ENCODE results near the gene SMYD4. TPM values are rescaled to one million over a fixed set of nuclear protein-coding genes. Genes with fewer than 3 reads are reported as not detected.
A peak's percentile ranks its signal among the peaks of the same experiment; 100 is the strongest.

SMYD4 gene
- polyA plus RNA-seq, 1 experiment = 4.5 TPM

DNA sequence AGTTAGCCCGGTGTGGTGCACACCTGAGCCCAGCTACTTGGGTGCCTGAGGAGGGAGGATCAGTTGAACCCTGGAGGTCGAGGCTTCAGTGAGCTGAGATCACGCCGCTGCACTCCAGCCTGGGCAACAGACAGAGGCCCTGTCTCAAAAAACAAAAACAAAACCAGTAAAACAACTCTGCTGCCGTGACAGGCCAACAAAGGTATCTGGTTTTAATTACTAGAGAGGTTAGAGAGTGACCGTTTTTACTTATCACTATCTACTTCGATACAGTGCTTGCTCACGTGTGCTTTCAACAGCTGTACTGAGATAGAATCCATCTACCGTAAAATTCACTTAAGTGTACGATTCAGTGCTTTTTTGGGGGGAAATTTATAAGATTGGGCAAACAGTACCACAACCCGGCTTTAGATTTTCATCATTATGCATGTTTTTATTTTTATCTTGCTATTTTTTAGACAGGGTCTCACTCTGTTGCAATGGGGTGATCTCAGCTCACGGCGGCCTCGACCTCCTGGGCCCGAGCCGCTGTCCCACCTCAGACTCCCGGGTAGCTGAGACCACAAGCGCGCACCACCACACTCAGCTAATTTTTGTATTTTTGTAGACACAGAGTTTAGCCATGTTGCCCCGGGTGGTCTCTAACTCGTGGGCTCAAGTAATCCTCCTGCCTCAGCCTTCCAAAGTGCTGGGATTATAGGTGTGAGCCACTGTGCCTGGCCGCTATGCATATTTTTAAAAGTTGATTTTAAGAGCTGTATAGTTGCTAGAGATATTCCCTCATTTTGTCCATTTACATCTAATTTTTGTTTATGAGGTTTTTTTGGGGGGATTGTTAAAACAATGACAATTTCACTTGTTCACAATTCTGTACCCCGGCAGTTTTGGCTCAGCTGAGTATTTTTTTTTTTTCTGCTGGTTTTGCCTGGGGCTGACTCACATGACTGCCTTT lies 36.9 kb downstream of the SMYD4 start:
- H3K4me3 ChIP-seq (ENCODE audit: low read depth, low read length) = no peak overlapping the region
- CTCF ChIA-PET = interaction anchor here (0.7 to 1.3 kb wide), 2 partner anchors 9 to 71 kb away, joined by 3 to 5 read pairs; no protein-coding TSS in a partner anchor
- POLR2A ChIA-PET = no interaction called here
- TF ChIP-seq, protein P1, sequence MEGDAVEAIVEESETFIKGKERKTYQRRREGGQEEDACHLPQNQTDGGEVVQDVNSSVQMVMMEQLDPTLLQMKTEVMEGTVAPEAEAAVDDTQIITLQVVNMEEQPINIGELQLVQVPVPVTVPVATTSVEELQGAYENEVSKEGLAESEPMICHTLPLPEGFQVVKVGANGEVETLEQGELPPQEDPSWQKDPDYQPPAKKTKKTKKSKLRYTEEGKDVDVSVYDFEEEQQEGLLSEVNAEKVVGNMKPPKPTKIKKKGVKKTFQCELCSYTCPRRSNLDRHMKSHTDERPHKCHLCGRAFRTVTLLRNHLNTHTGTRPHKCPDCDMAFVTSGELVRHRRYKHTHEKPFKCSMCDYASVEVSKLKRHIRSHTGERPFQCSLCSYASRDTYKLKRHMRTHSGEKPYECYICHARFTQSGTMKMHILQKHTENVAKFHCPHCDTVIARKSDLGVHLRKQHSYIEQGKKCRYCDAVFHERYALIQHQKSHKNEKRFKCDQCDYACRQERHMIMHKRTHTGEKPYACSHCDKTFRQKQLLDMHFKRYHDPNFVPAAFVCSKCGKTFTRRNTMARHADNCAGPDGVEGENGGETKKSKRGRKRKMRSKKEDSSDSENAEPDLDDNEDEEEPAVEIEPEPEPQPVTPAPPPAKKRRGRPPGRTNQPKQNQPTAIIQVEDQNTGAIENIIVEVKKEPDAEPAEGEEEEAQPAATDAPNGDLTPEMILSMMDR (IDR thresholded peaks at IDR 0.05; ENCODE audit: insufficient read depth, low read depth, low read length) = no peak
- no peaks in the 10 kb centered on the region for H3K27me3 ChIP-seq (ENCODE audit: control insufficient read depth, insufficient read depth, low read length)
- DNase-seq (ENCODE audit: low read depth) = no peak
- H3K36me3 ChIP-seq (ENCODE audit: control insufficient read depth, insufficient read depth, low read length) = no peaks in the 10 kb centered on the region

DNA sequence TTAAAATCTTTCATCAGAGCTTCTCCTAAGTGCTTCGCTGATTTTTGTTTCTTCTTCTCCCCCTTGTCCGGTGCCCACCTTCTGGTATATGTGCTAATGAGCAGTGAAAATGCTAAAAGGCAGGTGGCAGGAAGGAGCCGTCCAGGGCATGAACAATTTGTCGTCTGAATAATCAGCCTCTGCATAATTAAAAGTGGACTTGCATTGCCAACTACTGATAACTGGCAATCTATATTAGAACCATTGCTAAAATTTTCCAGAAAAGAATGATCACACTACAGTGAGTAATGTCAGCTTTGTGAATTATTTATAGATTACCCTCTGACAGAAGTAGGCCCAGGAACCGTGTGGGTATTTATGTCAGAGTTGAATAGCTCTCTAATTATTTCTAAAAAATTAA lies 39.8 kb downstream of the SMYD4 start:
- DNase-seq (ENCODE audit: low read depth) = no peak
- Histone ChIP-seq H3K4me3 (ENCODE audit: low read depth, low read length) (no peak overlapping the region), H3K27me3 (ENCODE audit: control insufficient read depth, insufficient read depth, low read length) (no peaks in the 10 kb centered on the region), H3K36me3 (ENCODE audit: control insufficient read depth, insufficient read depth, low read length) (peaks cover 2% of the 10 kb centered on the region; the same call in 1 of the 2 replicates)
- TF ChIP-seq, protein P1 (IDR thresholded peaks at IDR 0.05; ENCODE audit: insufficient read depth, low read depth, low read length) = no peak
- ChIA-PET POLR2A (no interaction called here), CTCF (interaction anchor here (0.8 to 1.0 kb wide), 2 partner anchors 10 to 39 kb away, joined by 3 to 6 read pairs; partner anchors contain the start of gene SMYD4)

DNA sequence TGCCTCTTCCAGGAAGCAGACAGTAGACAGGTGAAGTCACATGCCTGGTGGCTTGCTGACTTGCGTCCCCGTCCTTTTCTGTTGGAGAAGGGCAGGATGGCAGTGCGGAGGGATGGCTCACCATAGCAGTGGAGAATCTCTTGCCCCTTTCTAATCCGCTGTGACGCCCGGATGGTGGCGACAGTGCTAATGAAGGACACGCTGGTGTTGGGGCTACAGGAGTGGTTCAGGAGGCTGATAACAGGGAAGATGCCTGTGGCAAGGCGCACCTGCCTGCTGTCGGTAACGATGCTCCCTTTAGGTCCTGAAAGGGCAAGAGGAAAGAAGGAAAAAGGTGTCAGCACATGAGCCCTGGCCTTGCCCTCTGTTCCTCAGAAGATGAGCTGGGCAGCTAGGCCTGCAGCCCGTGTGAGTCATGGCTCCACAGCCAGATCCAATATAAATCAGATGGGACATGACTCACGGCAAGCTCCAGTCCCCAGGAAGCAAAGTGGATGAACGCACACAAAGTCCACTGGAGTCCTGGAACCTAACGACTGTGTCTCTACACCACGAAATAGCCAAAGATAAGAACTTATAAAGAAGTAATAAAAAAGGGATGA lies 42.3 kb downstream of the SMYD4 start:
- H3K27me3 ChIP-seq (ENCODE audit: control insufficient read depth, insufficient read depth, low read length) = no peaks in the 10 kb centered on the region
- no peak overlapping the region for H3K4me3 ChIP-seq (ENCODE audit: low read depth, low read length)
- CTCF ChIA-PET = interaction anchor here (1.1 to 14.2 kb wide), 3 partner anchors 70 to 138 kb away, joined by 4 to 224 read pairs (median 4); partner anchors contain the start of gene RILP
- POLR2A ChIA-PET = interaction anchor here (0.7 to 1.0 kb wide), 2 partner anchors 70 to 73 kb away, joined by 3 to 6 read pairs; no protein-coding TSS in a partner anchor
- peaks cover 3% of the 10 kb centered on the region; the same call in 1 of the 2 replicates for H3K36me3 ChIP-seq (ENCODE audit: control insufficient read depth, insufficient read depth, low read length)
- TF ChIP-seq, protein P1 (IDR thresholded peaks at IDR 0.05; ENCODE audit: insufficient read depth, low read depth, low read length) = no peak
- peak; percentile 77 for DNase-seq (ENCODE audit: low read depth)

GRCh38 chr17:1786708-1787107 lies 43.0 kb downstream of the SMYD4 start:
- Histone ChIP-seq H3K36me3 (ENCODE audit: control insufficient read depth, insufficient read depth, low read length) (peaks cover 4% of the 10 kb centered on the region; the same call in 1 of the 2 replicates), H3K27me3 (ENCODE audit: control insufficient read depth, insufficient read depth, low read length) (no peaks in the 10 kb centered on the region), H3K4me3 (ENCODE audit: low read depth, low read length) (no peak overlapping the region)
- TF ChIP-seq, protein P1 (IDR thresholded peaks at IDR 0.05; ENCODE audit: insufficient read depth, low read depth, low read length) = no peak
- POLR2A ChIA-PET = no interaction called here
- CTCF ChIA-PET = interaction anchor here (0.9 to 14.2 kb wide), 4 partner anchors 69 to 137 kb away, joined by 3 to 224 read pairs (median 4); partner anchors contain the start of gene RILP
- DNase-seq (ENCODE audit: low read depth) = no peak

DNA sequence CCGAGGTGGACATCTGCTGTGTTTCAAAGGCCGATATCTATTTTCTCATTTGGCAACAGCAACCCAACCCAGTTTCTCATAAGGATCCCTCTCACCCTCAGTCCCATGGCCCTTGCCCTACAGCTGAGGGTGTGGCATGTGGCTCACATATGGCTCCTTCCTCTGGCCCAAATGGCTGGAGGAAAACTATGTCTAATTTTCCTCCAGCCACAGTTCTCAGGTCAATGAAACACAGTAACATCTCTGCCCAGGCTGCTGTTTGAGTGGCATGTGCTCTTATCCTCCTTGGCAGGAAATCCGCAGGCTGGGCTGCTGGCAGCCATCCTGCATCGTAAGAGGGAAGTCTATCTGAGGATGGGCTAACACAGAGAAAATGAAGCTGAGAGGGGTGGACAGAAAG lies 43.8 kb downstream of the SMYD4 start:
- CTCF ChIA-PET = interaction anchor here (0.6 to 14.2 kb wide), 5 partner anchors 62 to 171 kb away, joined by 3 to 224 read pairs (median 3); partner anchors contain the start of gene WDR81
- POLR2A ChIA-PET = no interaction called here

More for the DNA sequence above, 43.8 kb downstream of the SMYD4 start:
- Histone ChIP-seq H3K27me3 (ENCODE audit: control insufficient read depth, insufficient read depth, low read length) (no peaks in the 10 kb centered on the region), H3K36me3 (ENCODE audit: control insufficient read depth, insufficient read depth, low read length) (peaks cover 4% of the 10 kb centered on the region; the same call in 1 of the 2 replicates), H3K4me3 (ENCODE audit: low read depth, low read length) (no peak overlapping the region)
- no peak for DNase-seq (ENCODE audit: low read depth)
- TF ChIP-seq, protein P1 (IDR thresholded peaks at IDR 0.05; ENCODE audit: insufficient read depth, low read depth, low read length) = no peak

Data from BJ (cell line).